OCI-LY7 (cell line): ENCODE measurements around the gene XPNPEP2. TPM values are rescaled to one million over a fixed set of nuclear protein-coding genes. Genes with fewer than 3 reads are reported as not detected.

Experiments
- BruUV-seq: library from RNA; stranded (reverse); fragments of 400-500 nt; replicated peaks from 2 replicates; lab custom pipeline; 2021; lab: Mats Ljungman, UMichigan
- CTCF ChIA-PET: fragments of 300-600 bp; sonication (Branson Sonifier 250); formaldehyde crosslinking; loops from one replicate; lab custom pipeline; 2022; ENCODE audit warnings: antibody characterized with exemption; ENCODE audit not compliant: unreplicated experiment; lab: Charles Lee
- POLR2A ChIA-PET: fragments of 300-600 bp; sonication (Branson Sonifier 250); formaldehyde crosslinking; loops from one replicate; lab custom pipeline; 2022; ENCODE audit warnings: antibody characterized with exemption; lab: Charles Lee
- DNase-seq: peaks from one replicate; pipeline ENCODE4 v3.0.0-alpha.2; 2015; ENCODE audit warnings: low spot score
- H2AFZ ChIP-seq: fragments of 200-600 bp; sonication (generic), shearing (Covaris generic); 2 replicates; pipeline ENCODE4 v1.6.1; 2014; ENCODE audit warnings: mild to moderate bottlenecking, antibody characterized with exemption, low read length, moderate library complexity
- H3K27ac ChIP-seq: fragments of 200-600 bp; sonication (generic); 2 replicates; pipeline ENCODE4 v1.5.1; 2014; ENCODE audit warnings: mixed run types, low read depth, mild to moderate bottlenecking, moderate library complexity, low read length, inconsistent platforms; ENCODE audit not compliant: poor library complexity, severe bottlenecking
- H3K36me3 ChIP-seq: fragments of 200-600 bp; sonication (generic); 2 replicates; pipeline ENCODE4 v1.6.1; 2014; ENCODE audit warnings: mild to moderate bottlenecking, antibody characterized with exemption, low read length, moderate library complexity, mixed read lengths; ENCODE audit not compliant: insufficient read depth
- H3K4me1 ChIP-seq: fragments of 200-600 bp; sonication (generic); 2 replicates; pipeline ENCODE4 v1.5.1; 2014; ENCODE audit warnings: mild to moderate bottlenecking, low read length; ENCODE audit not compliant: insufficient read depth, poor library complexity, severe bottlenecking
- H3K4me2 ChIP-seq: fragments of 200-600 bp; sonication (generic); 2 replicates; pipeline ENCODE4 v1.6.1; 2014; ENCODE audit warnings: mild to moderate bottlenecking, low read length
- H3K4me3 ChIP-seq: fragments of 200-600 bp; sonication (generic); 2 replicates; pipeline ENCODE4 v1.5.1; 2014; ENCODE audit warnings: mild to moderate bottlenecking, low read depth, low read length; ENCODE audit not compliant: poor library complexity, severe bottlenecking
- H3K79me2 ChIP-seq: fragments of 200-600 bp; sonication (generic); 2 replicates; pipeline ENCODE4 v1.6.1; 2016; ENCODE audit warnings: low read depth, mild to moderate bottlenecking, low read length, moderate library complexity, mixed read lengths; ENCODE audit not compliant: insufficient read depth
- H3K9me2 ChIP-seq: fragments of 200-600 bp; sonication (generic); 2 replicates; pipeline ENCODE4 v1.6.1; 2016; ENCODE audit warnings: mild to moderate bottlenecking, low read length, mixed read lengths; ENCODE audit not compliant: insufficient read depth
- H3K9me3 ChIP-seq: fragments of 200-600 bp; sonication (generic); 2 replicates; pipeline ENCODE4 v1.6.1; 2014; ENCODE audit warnings: mild to moderate bottlenecking, mixed run types, low read length, mixed read lengths
- H4K20me1 ChIP-seq: fragments of 200-600 bp; sonication (generic); 2 replicates; pipeline ENCODE4 v1.6.1; 2014; ENCODE audit warnings: mild to moderate bottlenecking, antibody characterized with exemption, low read length, moderate library complexity, mixed read lengths; ENCODE audit not compliant: insufficient read depth
- EZH2phosphoT487 ChIP-seq: fragments of 200-600 bp; sonication (generic); IDR thresholded peaks from 2 replicates; pipeline ENCODE4 v1.6.1; 2018; ENCODE audit warnings: low read depth, borderline replicate concordance, mild to moderate bottlenecking, mixed run types, antibody characterized with exemption, low read length, moderate library complexity, mixed read lengths
- intact Hi-C: fragments of 100-400 bp; cut with micrococcal nuclease; formaldehyde crosslinking; loops from one replicate; pipeline ENCODE4 v1.10.0; 2022; ENCODE audit not compliant: unreplicated experiment
- total RNA-seq, 2 experiments: library from RNA; depleted of rRNA in 1 of 2; stranded (reverse); fragments of >200 nt in 1 of 2; shearing (Covaris generic) in 1 of 2; gene quantifications; 2 replicates each; pipeline ENCODE4 v1.2.3, GENCODE V29; 2014 to 2022
- TF ChIP-seq, protein P1 (sequence below): fragments of 200-600 bp; sonication (generic); conservative IDR thresholded peaks from 2 replicates; pipeline ENCODE4 v1.5.1; 2014; ENCODE audit warnings: mild to moderate bottlenecking, antibody characterized with exemption, low read length, moderate library complexity, mixed read lengths

Gene XPNPEP2
- total RNA-seq, 2 experiments from 2014 or later: not detected

DNA sequence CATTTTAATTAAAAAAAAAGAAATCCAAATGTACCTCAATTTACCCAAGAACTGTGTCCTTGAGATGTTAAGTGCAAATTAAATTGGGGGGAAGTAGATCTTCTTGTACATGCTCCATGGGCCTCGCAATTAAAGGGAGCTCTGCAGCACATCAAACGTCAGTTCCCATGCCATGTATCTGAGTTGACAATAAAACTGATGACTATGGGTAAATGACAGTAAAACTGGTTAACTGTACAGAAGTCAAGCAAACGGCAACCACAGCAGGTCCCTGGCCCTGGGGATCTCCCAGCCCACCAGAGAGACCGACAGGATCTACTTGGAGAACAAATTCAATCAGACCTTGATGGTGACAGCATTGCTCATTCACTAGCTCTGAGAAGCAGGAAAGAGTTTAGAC, 32.8 kb upstream of the XPNPEP2 start:
- ChIA-PET CTCF (no interaction called here), POLR2A (no interaction called here)
- no TSS peak for BruUV-seq
- Histone ChIP-seq H3K79me2 (no peaks in the 10 kb centered on the region), H3K4me2 (no peak overlapping the region), H3K9me2 (no peaks in the 10 kb centered on the region), H3K9me3 (no peaks in the 10 kb centered on the region), H4K20me1 (no peaks in the 10 kb centered on the region), H3K27ac (no peak overlapping the region), H3K36me3 (no peaks in the 10 kb centered on the region), H3K4me1 (no peaks in the 10 kb centered on the region), H3K4me3 (no peak overlapping the region), H2AFZ (no peak overlapping the region)
- intact Hi-C loops: no loop called here
- DNase-seq: no peak
- no peak for TF ChIP-seq EZH2phosphoT487
- TF ChIP-seq, protein P1, sequence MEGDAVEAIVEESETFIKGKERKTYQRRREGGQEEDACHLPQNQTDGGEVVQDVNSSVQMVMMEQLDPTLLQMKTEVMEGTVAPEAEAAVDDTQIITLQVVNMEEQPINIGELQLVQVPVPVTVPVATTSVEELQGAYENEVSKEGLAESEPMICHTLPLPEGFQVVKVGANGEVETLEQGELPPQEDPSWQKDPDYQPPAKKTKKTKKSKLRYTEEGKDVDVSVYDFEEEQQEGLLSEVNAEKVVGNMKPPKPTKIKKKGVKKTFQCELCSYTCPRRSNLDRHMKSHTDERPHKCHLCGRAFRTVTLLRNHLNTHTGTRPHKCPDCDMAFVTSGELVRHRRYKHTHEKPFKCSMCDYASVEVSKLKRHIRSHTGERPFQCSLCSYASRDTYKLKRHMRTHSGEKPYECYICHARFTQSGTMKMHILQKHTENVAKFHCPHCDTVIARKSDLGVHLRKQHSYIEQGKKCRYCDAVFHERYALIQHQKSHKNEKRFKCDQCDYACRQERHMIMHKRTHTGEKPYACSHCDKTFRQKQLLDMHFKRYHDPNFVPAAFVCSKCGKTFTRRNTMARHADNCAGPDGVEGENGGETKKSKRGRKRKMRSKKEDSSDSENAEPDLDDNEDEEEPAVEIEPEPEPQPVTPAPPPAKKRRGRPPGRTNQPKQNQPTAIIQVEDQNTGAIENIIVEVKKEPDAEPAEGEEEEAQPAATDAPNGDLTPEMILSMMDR: no peak

- no peak for DNase-seq
- Histone ChIP-seq H3K36me3 (no peaks in the 10 kb centered on the region), H3K79me2 (no peaks in the 10 kb centered on the region), H3K4me2 (no peak overlapping the region), H3K4me3 (no peak overlapping the region), H4K20me1 (no peaks in the 10 kb centered on the region), H2AFZ (no peak overlapping the region), H3K27ac (no peak overlapping the region), H3K9me2 (no peaks in the 10 kb centered on the region), H3K4me1 (no peaks in the 10 kb centered on the region), H3K9me3 (no peaks in the 10 kb centered on the region)
- ChIA-PET POLR2A (no interaction called here), CTCF (no interaction called here)
- BruUV-seq: no TSS peak
- no peak for TF ChIP-seq EZH2phosphoT487
- TF ChIP-seq, protein P1: no peak
- intact Hi-C loops: no loop called here
Observed at GRCh38 chrX:129706400-129707072, 32.2 kb upstream of the XPNPEP2 start.

DNA sequence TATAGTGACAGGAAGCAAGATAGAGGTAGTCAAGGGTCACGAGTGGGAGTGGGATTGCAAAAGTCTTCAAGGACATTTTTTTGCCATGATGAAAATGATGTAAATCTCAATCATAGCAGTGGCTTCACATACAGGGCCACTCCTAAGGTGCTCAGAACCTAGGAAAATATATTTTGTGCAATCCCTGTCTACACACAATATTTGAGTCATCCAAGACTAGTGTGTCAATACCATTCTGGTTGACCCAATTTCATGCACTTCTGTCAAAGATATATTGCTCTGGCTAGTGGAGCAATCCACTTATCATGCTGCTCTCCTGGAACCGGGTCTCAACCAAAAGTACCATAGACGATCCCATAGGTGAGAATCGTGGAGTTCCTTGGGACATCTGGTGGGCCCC, 24.2 kb upstream of the XPNPEP2 start:
- Histone ChIP-seq H3K36me3 (no peaks in the 10 kb centered on the region), H3K4me3 (no peak overlapping the region), H3K4me2 (no peak overlapping the region), H3K9me2 (no peaks in the 10 kb centered on the region), H3K27ac (no peak overlapping the region), H4K20me1 (no peaks in the 10 kb centered on the region), H2AFZ (no peak overlapping the region), H3K79me2 (no peaks in the 10 kb centered on the region), H3K4me1 (no peaks in the 10 kb centered on the region), H3K9me3 (no peaks in the 10 kb centered on the region)
- intact Hi-C loops: no loop called here
- BruUV-seq: no TSS peak
- TF ChIP-seq EZH2phosphoT487: no peak
- TF ChIP-seq, protein P1: no peak
- ChIA-PET CTCF (no interaction called here), POLR2A (no interaction called here)
- DNase-seq: no peak
